HL-60/S4 treated with phorbol 12-myristate 13-acetate at 8.2 ng/mL for 4 days and 3 days (cell line): ENCODE data around the gene IL34.
"Not testable (repeated sequence)": the region's sequence is repeated elsewhere in the genome, so short reads cannot be mapped to it uniquely, and the experiment has no call there.

Source experiments
- in situ Hi-C: fragments of 300-500 bp; cut with MboI; formaldehyde crosslinking; loops from 2 replicates; pipeline ENCODE4 v1.15.0; 2022; ENCODE audit warnings: low sequenced_read_pairs

Gene IL34

GRCh38 chr16:70646260-70647241 is at the start of gene IL34:
Gene IL34, plus strand, starts transcription at chr16:70646559. Its CDS starts 389 bp downstream, at chr16:70646948.
- in situ Hi-C loops, result no loop called here

DNA sequence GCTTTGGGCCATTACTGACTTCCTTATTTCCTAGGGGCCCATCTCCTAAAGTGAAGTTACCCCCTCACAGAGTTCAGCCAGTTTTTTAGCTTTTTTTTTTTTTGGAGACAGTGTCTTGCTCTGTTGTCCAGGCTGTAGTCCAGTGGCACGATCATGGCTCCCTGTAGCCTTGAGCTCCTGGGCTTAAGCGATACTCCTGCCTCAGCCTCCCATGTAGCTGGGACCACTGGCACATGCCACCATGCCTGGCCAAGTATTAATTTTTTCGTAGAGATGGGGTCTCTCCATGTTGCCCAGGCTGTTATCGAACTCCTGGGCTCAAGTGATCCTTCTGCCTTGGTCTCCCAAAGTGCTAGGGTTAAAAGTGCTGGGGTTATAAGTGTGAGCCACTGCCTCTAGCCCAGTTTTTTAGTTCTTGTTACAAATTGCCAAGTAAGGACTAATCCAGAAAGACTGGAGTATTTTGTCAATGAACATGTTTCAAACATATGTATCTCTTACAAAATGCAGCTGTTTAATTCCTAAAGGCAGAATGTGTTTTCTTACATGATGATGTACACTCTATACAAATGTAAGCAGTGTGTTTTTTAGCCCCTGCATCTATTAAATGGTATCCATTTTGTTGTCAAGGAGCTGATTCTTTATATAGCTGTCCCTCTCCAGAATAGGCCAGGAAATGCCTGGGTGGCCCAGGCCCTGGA is 49.1 kb upstream of the IL34 start:
- in situ Hi-C loops, result no loop called here

DNA sequence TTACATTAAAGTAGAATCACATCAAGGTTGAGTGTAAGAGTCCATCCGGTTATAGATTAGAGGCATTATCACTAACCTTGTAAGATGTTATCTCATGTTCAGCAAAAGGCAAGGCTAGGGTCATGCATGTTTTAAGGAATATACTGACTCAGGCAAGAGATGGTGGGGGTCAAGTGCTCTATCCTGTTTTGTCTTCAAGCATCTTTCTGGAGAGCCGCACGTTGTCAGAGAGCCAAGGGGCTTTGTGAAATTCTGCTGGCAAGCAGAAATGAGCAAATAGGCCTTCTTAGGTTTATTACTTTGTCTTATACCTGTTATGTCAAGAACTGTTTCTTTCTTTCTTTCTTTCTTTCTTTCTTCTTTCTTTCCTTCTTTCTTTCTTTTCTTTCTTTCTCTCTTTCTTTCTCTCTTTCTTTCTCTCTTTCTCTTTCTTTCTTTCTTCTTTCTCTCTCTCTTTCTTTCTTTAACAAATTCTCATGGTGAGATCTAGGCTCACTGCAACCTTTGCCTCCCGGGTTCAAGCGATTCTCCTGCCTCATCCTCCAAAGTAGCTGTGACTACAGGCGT is 47.3 kb upstream of the IL34 start:
- in situ Hi-C loops, result no loop called here

DNA sequence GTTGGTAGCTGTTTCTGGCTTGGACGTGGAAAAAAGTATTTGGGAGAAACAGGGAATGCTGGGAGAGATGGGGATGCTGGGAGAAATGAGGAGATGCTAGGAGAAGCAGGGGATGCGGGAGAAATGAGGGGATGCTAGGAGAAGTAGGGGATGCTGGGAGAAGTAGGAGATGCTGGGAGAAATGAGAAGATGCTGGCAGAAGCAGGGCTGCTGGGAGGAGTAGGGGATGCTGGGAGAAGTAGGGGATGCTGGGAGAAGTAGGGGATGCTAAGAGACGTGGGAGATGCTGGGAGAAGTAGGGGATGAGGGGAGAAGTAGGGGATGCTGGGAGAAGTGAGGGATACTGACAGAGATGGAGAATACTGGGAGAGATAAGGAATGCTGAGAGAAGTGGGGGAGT is 45.6 kb upstream of the IL34 start:
- in situ Hi-C loops, result no loop called here

DNA sequence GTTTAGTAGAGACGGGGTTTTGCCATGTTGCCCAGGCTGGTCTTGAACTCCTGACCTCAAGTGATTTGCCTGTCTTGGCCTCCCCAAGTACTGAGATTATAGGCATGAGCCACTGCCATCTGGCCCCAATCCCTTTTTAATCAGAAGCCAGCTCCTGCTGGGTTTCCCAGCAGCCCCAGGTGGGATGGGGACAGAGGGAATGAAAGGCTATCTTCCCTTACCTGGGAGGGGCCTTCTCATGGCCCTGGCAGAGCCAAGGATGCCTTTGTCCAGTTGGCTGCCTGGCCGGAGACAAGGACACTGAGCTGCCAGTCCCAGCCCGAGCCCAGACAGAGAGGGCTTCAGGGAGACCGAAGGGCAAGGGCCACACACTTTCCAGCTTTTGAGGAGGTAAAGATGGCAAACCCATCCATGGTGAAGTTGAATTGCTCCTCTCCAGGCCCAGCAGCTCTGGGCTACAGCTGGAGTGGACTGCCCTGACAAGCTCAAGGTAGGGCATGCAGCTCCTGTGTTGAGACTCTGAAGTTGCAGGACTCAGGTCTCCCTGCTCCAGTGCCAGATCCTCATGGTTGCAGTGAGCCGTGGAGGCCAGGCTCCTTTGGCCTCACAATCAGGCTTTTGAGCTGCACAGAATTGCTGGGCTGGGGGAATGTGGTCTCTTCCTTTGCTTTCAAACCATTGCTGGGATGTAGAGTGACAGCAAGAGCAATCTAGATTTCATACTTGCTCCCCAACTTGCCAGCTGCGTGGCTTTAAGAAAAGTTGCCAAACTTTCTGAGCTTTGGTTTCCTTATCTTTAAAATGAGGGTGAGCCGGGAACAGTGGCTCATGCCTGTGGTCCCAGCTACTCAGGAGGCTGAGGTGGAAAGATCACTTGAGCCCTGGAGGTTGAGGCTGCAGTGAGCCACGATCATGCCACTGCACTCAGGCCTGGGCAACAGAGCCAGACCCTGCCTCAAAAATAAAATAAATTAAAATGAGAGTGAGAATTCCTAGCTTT is 44.5 kb upstream of the IL34 start:
- in situ Hi-C loops, result no loop called here

- in situ Hi-C loops, result no loop called here
Observed at GRCh38 chr16:70602831-70603230, 43.5 kb upstream of the IL34 start.

DNA sequence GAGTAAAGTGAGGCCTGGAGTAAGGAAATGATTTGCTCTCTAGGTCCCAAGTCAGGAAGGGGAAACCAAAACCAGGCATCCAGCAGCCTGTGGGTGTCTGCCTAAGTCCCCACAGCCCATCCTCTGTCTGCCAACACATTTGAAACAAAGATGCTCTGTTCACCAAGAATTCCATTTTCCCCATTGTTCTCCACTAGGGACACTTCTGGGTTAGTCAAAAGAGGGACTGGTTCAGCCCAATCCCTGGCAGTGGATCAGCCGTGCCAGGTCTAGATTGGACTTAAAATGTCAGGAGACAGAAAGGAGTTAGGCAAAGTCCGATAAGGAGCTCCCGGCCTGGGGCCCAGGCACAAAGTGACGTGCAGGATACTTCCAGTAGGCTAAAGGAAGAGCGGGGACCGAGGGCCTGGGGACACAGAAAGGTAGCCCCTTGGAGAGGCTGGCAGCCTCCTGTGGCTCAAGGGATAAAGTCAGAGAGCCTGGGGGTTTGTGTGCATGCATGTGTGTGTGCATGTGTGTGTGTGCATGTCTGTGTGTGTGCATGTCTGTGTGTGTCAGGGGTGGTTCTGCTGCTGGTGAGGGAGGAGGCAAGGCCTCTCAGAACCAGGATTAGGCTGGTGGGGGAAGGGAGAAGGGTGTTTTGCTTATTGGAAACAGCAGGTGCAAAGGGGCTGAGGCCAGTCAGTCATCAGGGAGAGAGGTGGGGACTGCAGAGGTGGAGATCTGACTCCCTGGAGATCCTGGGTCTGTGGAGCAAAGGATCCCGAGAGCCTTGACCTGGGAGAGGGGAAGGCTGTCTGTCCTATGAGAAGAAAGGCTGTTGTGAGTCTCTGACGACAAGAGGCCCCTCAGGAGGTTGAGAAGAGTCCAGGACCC is 41.7 kb upstream of the IL34 start:
- in situ Hi-C loops, result no loop called here

DNA sequence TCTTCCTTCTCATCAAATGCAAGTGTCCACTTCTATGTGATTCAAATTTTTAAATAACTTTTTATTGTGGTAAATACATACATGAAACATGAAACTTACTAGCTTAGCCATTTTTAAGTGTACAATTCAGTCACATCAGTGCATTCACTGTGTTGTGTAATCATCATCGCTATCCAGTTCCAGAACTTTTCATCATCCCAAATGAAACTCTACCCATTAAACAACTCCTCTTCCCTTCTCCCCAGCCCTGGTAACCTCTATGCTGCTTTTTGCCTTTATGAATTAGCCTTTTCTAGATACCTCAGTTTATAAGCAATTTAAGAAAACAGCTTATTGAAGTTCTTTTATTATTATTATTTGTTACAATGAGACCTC is 41.1 kb upstream of the IL34 start:
- in situ Hi-C loops, result no loop called here

DNA sequence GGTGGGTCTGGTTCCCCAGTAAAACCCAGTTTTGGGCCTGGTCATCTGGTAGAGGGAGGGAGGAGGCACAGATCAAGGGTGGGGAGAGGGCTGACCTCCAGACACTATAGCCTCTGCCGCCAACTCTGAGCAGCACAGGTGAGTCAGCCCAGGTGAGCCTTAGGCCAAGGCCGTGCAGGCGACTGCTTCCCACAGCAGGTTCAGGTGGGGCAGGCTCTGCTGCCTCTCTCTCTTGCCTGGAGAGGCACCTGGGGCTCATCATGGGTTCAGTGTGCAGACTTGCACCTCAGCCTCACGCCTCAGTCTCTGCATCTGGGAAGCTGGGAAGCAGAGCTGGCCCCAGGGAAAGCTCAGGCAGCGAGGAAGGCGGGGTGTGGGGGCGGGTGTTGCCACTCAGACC is 37.8 kb upstream of the IL34 start:
- in situ Hi-C loops, result no loop called here

GRCh38 chr16:70610273-70611223 is 35.8 kb upstream of the IL34 start:
- in situ Hi-C loops, result no loop called here

GRCh38 chr16:70611224-70611598 is 35.1 kb upstream of the IL34 start:
- in situ Hi-C loops, result no loop called here

GRCh38 chr16:70611785-70612303 is 34.5 kb upstream of the IL34 start:
- in situ Hi-C loops, result no loop called here

- in situ Hi-C loops, result no loop called here
Observed at GRCh38 chr16:70612931-70613330, 33.4 kb upstream of the IL34 start.

DNA sequence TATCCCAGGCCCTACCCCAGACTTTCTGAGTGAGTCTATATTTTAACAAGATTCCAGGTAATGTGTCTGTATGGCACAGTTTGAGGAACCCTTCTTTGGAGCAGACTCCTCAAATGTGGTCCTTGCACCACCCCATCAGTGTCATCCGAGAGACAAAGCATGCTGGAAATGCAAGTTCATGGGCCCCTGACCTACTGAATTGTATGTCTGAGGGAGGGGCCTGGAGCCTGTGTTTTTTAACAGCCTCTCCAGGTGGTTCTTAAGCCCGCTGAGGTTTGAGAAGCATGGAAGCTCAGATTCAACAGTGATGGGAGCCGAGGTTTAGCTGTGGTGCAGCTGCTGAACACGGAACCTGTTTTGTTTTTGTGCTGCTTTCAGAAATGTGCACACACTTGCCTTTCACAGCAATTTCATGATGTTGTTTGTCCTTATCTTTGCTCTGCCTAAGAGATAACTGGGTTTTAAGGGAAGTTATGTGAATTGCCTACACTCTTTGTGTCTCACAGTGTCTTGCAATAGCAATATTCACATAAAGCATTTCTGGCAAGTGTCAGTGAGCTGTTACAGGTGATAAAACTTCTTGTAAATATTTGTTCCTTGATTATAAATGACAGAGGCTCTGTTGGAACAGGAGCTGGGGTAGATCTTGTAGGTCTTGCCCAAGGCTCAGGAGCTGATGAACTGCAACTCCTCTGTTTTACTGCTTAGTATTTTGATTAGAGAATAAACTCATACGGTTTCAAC is 32.0 kb upstream of the IL34 start:
- in situ Hi-C loops, result no loop called here

- in situ Hi-C loops, result no loop called here
Observed at GRCh38 chr16:70615945-70616344, 30.4 kb upstream of the IL34 start.

- in situ Hi-C loops, result not testable (repeated sequence)
Observed at GRCh38 chr16:70621864-70622263, 24.5 kb upstream of the IL34 start.

DNA sequence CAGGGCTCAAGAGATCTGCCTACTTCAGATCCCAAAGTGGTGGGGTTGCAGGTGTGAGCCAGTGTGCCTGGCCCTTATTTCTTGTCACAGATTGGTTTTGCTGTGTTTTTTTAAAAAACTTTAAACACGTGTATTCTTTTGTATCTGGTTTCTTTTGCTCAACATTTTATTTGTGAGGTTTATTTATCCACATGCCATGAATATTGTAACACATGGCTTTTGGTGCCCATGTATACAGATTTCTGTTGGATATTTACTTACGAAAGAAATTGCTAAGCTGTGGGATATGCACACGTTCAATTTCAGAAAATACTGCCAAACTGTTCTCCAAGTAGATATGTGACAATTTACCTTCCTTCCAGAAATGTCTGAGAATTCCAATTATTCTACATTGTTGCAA is 18.7 kb upstream of the IL34 start:
- in situ Hi-C loops, result no loop called here
